HG03066 (cell line): Measurements from ENCODE around the gene CNKSR3.
"Not testable (repeated sequence)": the region's sequence is repeated elsewhere in the genome, so short reads cannot be mapped to it uniquely, and the experiment has no call there.

ENCODE experiments used
- ATAC-seq: cut with Tn5 transposase; IDR thresholded peaks from one replicate; pipeline ENCODE4 v1.9.1; 2021; ENCODE audit warnings: low read depth; ENCODE audit not compliant: unreplicated experiment

CNKSR3 gene

DNA sequence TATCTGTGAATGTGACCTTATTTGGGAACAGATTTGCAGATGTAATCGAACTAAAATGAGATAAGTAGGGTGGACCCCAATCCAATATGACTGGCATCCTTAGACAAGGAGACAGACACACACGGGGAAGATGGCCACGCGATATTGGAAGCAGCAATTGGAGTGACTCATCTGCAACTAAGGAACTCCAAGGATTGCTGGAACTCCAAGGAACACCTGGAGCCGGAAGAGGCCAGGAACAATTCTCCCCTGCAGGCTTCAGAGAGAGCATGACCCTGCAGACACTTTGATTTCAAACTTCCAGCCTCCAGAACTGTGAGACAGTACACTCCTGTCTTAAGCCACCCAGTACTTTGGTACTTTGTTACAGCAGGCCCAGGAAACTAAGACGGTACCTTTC is 19.5 kb upstream of the CNKSR3 start:
- no peak for ATAC-seq

DNA sequence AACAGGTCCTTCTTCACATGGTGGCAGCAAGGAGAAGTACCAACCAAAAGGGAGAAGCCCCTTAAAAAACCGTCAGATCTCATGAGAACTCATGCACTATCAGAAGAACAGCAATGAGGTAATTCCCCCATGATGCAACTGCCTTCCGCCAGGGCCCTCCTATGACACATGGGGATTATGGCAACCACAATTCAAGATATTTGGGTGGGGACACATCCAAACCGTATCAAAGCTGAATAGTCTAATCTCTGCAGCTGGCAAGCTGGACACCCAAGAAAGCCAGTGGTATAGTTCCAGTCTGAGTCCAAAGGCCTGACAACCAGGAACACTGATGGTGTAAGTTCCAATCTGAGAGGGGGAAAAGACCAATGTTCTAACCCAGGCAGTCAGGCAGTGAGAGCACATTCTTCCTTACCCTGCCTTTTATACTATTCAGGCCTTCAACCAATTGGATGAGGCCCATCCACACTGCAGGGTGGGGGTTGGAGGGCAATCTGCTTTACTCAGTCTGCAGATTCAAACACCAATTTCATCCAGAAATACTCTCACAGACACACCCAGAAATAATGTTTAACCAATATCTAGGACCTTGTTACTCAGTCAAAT is 17.9 kb upstream of the CNKSR3 start:
- ATAC-seq: no peak

DNA sequence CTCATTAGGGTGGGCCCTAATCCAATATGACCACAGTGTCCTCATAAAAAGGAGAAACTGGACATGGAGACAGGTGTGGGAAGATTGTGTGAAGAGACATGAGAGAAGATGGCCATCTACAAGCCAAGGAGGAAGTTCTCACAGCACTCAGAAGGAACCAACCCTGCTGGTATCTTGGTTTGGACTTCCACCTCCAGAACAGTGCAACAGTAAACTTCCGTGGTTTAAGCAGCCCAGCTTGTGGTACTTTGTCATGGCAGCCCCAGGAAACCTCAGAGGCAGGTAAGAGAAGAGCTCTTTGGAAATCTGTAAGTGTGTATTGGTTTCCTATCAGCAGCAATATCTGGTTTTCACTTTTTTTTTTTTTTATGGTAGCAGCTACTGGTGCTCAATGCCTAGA is 16.5 kb upstream of the CNKSR3 start:
- ATAC-seq: no peak

DNA sequence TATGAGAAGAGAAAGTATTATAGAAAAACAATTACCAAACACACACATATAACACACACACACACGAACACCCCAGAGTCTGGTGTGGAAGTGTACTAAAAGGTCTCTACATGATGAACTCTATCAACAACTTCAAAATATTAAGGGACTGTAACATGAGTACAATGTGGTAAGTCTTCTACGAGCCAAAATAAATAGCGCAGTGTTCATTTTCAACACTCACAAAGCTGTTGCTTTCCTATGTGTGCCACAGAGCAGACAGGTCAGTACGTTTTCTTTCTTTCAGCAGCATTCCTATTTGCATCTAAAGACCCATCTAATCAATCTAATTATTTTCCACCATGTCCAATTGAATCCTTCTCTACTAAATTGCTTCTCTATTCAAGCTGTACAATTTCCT is 12.1 kb upstream of the CNKSR3 start:
- ATAC-seq: no peak

DNA sequence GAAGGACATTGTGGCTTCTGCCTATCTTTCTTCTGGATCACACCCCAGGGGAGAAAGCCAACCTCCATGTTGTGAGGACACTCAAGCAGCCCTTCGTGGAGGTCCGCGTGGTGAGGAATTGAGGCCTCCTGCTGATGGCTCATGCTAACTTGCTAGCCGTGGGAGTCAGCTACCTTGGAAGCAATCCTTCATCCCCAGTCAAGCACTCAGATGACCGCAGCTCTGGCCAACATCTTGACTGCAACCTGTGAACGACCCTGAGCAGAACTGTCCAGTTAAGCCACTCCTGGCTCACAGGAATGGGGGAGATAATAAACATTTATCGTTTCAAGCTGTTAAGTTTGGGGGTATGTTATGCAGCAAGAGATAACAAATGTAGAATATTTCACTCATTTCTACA is 10.9 kb upstream of the CNKSR3 start:
- no peak for ATAC-seq

DNA sequence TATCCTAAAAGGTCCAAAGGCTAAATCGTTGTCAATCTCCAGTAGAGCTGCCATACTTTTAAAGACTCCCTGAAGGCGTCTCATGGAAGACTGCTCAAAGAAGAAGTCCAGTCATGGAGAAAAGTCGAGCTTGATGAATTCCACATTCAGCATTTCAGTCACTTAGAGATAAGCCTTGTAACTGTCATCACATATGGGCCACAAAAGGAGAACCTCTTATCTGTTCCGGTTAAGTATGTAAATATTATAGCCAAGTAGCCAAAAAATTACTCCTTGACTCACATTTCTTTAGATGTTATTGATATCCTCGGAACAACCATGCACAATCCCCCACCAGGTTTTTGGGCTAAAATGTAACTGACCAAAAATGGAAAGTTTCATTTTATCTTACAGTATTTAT is 9.8 kb upstream of the CNKSR3 start:
- no peak for ATAC-seq

DNA sequence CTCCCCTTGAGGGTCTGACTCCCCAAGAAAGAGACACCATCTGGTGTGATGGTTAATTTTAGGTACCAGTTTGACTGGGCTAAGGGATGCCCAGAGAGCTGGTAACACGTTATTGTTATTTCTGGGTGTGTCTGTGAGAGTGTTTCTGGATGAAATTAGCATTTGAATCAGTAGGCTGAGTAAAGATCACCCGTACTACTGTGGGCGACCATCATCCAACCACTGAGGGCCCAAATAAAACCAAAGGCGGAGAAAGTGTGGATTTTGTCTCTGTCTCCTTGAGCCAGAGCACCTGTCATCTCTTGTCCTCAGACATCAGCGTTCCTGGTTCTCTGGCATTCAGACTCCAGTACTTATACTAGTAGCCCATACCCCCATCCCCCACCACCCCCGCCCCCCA is 7.9 kb upstream of the CNKSR3 start:
- ATAC-seq: no peak

DNA sequence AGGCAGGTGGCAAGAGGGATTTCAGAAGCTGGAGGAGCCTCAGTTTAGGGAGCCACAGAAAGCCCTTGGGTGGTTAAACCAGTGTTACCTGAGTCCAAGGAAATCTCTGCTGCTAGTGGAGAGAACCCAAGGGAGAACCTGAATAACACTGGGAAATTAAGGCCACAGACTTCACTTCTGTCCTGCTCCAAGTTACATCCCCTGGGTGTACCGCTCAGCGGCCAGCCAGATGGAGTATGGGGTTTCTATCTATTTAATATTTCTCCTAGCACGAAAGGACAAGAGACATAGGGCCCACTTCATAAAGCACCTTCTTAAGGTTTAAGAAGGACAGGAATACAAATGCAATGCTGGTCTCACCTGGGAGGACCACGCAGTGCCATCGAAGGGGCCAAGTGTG is 5.8 kb upstream of the CNKSR3 start:
- ATAC-seq: no peak

DNA sequence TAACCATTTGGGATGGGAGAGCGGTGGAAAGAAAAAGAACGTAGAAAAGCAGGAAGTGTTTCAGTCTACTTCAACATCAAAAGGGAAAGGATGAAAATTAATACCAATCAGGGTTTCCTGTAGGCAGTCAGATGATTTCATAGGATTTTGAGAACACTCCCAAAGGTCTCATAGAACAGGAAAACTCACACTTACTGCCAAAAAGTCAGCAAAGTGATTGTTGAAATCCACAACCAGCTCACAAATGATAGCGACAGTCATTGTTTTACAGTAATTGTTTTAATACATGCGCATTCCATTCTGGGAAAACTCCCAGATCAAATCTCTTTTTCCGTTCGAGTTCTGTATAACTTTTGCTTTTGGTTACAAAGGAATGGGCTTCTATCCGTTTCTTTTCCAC is 5.3 kb upstream of the CNKSR3 start:
- no peak for ATAC-seq

DNA sequence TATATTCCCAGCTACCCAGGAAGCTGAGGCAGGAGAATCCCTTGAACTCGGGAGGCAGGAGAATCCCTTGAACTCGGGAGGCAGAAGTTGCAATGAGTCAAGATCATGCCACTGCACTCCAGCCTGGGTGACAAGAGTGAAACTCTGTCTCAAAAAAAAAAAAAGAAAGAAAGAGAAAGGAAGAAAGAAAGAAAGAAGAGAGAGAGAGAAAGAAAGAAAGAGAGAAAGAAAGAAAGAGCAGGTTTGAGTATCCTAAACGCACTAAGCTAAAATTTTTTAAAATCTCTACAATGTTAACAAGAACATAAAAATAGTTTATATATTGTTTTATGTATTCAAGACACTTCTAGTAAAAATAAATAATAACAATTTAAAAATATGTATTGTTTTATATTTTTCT is 4.6 kb upstream of the CNKSR3 start:
- not testable (repeated sequence) for ATAC-seq

DNA sequence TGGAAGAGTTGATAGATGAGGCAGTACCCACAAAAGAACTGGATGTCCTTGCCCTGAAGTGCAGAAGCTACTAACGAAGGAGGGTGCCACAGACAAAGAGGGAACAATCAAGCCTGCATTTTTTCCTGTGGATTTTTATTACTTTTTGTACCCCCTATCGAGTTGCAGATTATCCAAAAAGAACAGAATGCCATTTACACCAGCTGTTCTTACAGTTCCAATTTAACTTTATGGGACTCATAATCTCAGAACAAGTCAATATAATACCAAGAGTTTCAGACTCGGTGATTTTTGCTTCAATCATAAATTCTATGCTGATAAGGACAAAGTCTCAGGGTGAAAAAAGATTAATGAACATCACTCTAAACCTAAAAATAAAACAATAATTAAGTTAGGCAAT is 4.0 kb upstream of the CNKSR3 start:
- ATAC-seq: no peak

DNA sequence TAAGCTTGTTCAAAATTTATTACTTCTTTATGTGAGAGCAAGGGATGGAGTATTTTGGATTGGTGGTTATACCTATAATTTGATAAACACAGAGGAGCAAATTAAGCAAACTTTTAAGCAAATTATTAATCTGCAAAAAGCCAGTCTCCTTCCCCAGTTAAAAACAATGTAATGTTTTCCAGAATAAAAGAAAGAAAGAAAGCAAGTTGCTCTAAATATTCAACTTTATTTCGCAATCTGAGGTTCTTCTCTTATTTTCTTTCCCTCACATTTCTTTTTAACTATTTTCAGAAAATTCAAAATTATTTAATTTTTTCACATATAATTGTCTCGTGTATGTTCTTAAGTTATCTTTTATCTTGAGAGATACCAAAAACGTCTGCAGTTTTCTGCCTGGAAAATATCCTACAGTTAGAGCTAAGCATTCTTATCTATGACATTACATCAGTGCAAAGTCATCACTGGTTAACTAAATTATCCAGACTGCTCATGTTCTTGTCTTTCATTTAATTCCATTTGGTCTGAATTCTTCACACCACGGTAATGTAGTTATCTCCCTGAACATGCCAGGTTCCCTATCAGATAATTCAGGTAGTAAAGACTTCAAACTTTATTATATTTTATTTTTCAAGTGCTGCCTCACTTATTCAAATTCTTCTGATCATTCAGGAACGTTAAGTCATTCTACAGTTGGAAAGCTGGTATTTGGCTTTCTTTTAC is 3.3 kb upstream of the CNKSR3 start:
- ATAC-seq: no peak

DNA sequence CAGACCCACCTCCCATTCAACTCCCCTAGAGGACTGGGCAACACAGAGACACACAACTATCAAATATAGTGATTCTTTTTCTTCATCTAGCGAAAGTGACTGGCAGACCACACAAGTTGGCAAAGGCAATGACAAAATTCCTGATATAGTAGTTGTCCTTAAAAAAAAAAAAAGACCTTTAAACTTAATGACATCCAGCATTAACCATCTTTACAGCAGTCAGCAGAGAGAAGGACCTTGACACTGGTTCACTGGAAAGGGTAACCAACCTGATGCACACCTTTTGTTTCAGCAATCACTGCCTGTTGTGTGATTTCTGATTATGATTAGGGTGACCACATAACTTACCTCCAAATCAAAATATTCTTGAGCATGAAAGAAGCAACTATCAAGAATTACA is 1.7 kb upstream of the CNKSR3 start:
- no peak for ATAC-seq

DNA sequence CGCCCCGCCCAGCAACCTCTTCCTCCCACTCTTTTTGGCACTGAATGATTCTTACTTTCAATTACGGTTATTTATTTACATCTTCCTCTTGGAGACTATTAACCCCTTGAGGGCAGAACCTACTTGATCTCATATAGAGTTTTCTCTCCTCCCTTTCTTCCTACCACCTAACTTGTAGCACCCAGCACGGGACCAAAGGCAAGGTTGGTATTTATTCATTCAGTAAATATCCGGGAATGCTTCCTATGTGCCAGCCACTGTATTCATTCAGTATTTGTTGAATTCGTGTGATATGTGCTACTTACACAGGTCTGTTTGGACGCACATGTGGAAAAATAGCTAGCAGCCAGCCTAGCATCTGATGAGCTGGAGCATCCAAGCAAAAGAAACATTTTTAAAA is 1.3 kb upstream of the CNKSR3 start:
- ATAC-seq: no peak

DNA sequence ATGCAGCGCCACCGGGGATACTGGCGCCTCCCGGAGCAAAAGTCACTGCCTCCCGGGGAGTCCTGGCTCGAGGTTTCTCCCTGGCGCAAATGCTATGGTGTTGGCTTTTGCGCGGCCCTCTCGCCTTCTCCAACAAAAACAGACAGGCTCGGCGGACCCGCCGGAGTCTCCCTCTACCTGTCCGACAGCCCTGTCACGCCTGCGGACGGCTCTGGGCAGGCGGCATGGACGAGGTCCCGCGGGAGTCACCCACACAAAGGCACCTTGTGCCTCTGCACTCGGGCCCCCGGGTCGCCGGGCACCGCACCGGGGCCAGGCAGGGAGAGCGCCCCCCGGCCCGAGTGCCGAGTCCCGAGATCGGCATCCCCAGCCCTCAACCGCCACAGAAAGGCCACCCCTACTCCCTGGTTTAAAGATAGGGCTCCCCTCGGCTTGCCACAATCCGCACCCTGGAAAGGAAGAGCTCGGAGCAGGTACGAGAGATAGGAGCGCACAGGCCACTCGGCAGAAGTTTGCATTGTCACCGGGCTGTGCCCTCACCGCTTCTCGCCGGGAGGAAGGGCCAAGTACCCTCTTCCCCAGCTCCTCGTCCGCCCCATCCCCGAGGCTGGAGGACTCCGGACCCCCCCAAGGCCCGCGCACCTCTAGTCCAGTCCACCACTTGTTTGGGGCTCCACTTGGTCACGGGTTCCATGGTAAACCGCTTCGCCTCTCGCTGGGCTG is 903 bp downstream of the CNKSR3 start:
- ATAC-seq: peak; percentile 24

DNA sequence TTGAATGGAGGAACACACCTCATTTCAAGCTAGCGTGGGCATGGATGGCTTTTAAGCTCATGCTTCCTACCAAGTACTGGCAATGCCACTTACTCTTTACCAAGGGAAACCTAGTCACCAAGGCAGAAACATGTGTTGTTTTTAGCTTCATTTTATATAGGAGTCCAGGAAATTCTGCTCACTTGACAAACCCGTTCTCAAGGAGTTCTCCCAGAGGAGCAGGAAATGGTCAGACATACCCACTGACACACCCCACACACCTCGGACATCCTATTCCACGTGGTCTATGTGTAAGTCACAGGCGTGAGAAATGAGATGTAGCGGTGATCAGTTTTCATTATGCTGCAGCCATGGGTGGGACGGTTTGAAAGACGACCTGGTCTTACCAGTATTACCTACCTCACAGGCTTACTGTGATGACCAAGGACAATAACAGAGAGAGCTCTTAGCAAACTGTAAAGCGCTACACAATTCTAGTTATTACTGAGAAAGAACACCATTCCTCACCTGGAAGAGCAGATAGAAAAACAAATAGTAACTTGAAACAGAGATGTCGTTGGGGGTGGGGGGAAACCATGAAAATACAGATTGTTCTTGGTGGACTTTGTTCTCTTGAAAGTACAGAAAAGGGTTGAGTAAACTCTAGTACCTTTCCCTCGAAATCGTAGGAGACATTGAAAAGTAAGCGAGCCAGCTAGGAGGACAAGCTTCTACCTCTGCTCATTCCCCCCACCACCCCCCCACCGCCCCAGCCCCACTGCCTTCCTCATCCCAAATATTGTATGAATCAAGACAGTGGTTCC is 1.7 kb downstream of the CNKSR3 start:
- no peak for ATAC-seq

DNA sequence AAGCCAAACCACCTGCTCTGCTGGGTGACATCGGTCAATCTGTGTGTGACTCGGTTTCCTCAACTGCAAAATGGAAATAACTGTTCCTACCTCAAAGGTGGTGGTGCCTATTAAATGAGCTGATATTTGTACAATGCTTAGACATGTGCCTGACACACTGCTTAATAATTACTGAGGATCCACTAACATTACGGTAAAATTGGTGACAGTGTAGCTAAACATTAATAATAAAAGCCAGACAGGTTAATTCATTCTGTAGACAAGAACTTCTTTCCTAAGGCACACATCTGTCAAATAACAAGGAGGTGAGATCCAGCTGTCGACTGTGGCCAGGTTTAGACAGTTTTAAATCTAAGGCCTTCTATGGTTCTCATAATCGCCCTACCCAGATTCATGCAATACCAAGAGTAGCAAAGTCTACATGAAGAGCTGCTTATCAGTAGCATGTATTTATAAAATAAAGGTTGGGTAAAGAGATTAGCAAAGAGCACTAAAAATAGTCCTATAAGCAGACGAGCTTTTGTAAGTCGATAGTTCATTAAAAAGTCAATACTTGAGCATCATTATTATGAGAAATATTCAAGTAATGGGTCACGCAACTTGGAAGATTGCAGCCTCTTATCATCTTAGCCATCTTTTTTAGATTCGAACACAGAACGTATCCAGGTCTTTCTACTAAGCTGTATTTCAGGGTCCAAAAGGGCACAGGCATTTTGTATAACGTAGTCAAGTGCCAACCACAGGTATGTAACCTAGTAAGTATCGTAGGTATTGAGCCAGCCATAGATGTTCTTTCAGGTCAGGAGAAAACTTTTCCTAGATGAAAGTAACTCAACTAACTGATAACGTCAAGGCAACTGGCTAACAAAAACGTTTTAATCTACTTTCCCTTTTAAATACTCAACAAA is 3.2 kb downstream of the CNKSR3 start:
- ATAC-seq: no peak

DNA sequence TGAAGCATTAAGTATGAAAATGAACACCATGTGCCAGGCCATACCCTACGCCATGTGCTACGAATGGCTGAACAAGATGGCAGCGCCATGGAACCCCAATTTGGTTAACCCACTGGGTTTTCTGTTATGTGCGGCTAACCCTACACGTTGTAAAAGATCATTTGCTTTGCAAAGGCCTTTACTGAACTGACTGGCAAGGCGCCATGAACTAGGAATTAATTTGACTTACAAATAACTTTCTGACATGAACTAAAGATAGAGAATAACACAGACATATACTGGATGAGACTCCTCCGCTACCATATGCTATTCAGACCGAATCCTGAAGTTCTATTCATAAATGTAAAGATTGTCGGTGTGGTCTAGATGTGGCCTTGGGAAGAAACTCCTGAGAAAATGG is 3.9 kb downstream of the CNKSR3 start:
- ATAC-seq: no peak

DNA sequence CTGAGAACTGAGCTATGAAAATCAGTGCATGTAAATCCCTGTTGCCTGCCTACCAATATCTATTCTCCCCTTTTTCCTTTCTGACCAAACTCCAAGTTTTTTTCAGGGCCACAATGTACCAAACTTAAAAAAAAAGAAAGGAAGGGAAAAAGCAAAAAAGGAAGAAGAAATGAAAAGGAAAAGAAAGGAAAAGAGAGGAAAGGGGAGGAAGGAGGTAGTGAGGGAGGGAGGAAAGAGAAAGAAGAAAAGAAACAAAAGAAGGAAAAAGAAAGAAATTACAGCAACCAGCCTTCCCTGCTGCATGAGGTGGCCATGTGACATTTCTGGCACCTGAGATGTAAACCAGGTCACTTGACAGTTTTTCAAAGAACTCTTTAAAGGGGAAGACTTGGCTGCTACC is 4.4 kb downstream of the CNKSR3 start:
- ATAC-seq: no peak

DNA sequence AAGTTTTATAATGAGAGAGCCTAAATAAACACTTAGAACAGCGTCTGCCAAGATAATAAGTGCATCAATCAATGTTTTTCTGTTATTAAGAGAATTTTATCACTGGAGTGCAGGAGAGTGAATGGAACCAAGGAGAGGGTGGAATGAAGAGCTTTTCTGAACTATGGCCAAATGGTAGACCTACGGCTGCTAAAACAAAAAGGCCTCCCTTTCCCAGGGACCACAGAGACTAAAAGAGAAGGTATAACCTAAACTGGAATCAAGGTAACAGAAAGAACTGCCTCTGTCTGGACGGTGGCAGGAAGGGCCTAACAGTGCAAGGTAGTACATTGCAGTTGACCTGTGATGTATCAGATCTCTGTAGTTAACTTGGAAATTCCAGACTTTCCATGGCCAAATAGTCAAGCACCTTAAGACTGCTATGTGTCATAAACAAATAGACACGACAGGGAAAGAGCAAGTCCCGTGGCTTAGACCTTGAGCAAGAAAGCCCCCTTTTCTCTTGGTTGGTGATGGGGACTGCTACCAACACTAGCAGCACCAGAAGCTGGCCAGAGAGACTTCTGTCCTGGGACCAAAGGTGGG is 5.5 kb downstream of the CNKSR3 start:
- ATAC-seq: no peak
